ENCODE measurements around the gene ATG7. TPM values are rescaled to one million over a fixed set of nuclear protein-coding genes. Genes with fewer than 3 reads are reported as not detected.

Gene ATG7
- total RNA-seq, 2 experiments from 2014 or later, result 31.0 to 33.1 TPM

- Mint-ChIP-seq H3K27me3 (no peaks in the 10 kb centered on the region), H3K36me3 (ENCODE audit: low read depth) (peaks cover 34% of the 10 kb centered on the region), H3K4me1 (ENCODE audit: low read depth) (peaks cover 13% of the 10 kb centered on the region), H3K9me3 (peaks cover 4% of the 10 kb centered on the region), H3K4me3 (no peak overlapping the region), H3K27ac (peak overlapping the region; percentile 46)
- intact Hi-C loops (cut with micrococcal nuclease), result loop anchor here (10.0 kb wide), 1 partner anchor 89 kb away; the partner anchor contains the start of gene VGLL4
- no peak for ATAC-seq
- POLR2A ChIA-PET, result interaction anchor here (1.1 to 1.4 kb wide), 3 partner anchors 12 to 85 kb away, joined by 3 read pairs; no protein-coding TSS in a partner anchor
- DNase-seq, result no peak
- no peak for TF ChIP-seq CTCF (IDR thresholded peaks at IDR 0.05)
- CTCF ChIA-PET, result interaction anchor here (0.7 kb wide), 1 partner anchor 12 kb away, joined by 3 read pairs; no protein-coding TSS in a partner anchor
Measured at GRCh38 chr3:11555881-11556633, 283.9 kb downstream of the ATG7 start.

GRCh38 chr3:11556851-11557644, 284.9 kb downstream of the ATG7 start:
- Mint-ChIP-seq H3K36me3 (ENCODE audit: low read depth) (peaks cover 33% of the 10 kb centered on the region), H3K4me1 (ENCODE audit: low read depth) (peaks cover 13% of the 10 kb centered on the region), H3K4me3 (no peak overlapping the region), H3K27me3 (no peaks in the 10 kb centered on the region), H3K27ac (no peak overlapping the region), H3K9me3 (peaks cover 3% of the 10 kb centered on the region)
- DNase-seq (no peak), ATAC-seq (no peak)
- TF ChIP-seq CTCF (IDR thresholded peaks at IDR 0.05), result no peak
- POLR2A ChIA-PET, result interaction anchor here (1.1 to 1.4 kb wide), 2 partner anchors 37 to 84 kb away, joined by 3 read pairs; no protein-coding TSS in a partner anchor
- CTCF ChIA-PET, result interaction anchor here (0.7 to 1.1 kb wide), 2 partner anchors 11 to 94 kb away, joined by 3 read pairs; no protein-coding TSS in a partner anchor
- intact Hi-C loops (cut with micrococcal nuclease), result loop anchor here (10.0 kb wide), 1 partner anchor 88 kb away; the partner anchor contains the start of gene VGLL4

- Mint-ChIP-seq H3K4me1 (ENCODE audit: low read depth) (peaks cover 13% of the 10 kb centered on the region), H3K9me3 (no peaks in the 10 kb centered on the region), H3K27me3 (no peaks in the 10 kb centered on the region), H3K36me3 (ENCODE audit: low read depth) (peaks cover 26% of the 10 kb centered on the region), H3K27ac (peak overlapping the region; percentile 40), H3K4me3 (no peak overlapping the region)
- DNase-seq (peak; percentile 39), ATAC-seq (peak; percentile 41)
- intact Hi-C loops (cut with micrococcal nuclease), result loop anchor here (10.0 kb wide), 1 partner anchor 87 kb away; the partner anchor contains the start of gene VGLL4
- POLR2A ChIA-PET, result no interaction called here
- no peak for TF ChIP-seq CTCF (IDR thresholded peaks at IDR 0.05)
- CTCF ChIA-PET, result no interaction called here
Measured at GRCh38 chr3:11558002-11558401, 285.8 kb downstream of the ATG7 start.

GRCh38 chr3:11558411-11558903, 286.3 kb downstream of the ATG7 start:
- ATAC-seq, result no peak
- DNase-seq, result no peak

More at GRCh38 chr3:11558411-11558903, 286.3 kb downstream of the ATG7 start:
- Mint-ChIP-seq H3K27ac (no peak overlapping the region), H3K36me3 (ENCODE audit: low read depth) (peaks cover 24% of the 10 kb centered on the region), H3K27me3 (no peaks in the 10 kb centered on the region), H3K4me1 (ENCODE audit: low read depth) (peaks cover 13% of the 10 kb centered on the region), H3K4me3 (no peak overlapping the region), H3K9me3 (no peaks in the 10 kb centered on the region)
- intact Hi-C loops (cut with micrococcal nuclease), result loop anchor here (10.0 kb wide), 1 partner anchor 86 kb away; the partner anchor contains the start of gene VGLL4
- ChIA-PET POLR2A (no interaction called here), CTCF (no interaction called here)
- TF ChIP-seq CTCF (IDR thresholded peaks at IDR 0.05), result no peak
